ENCODE data around the gene ITGAL.
"Not testable (repeated sequence)": the region's sequence is repeated elsewhere in the genome, so short reads cannot be mapped to it uniquely, and the experiment has no call there.

The ITGAL gene

GRCh38 chr16:30490210-30490609 is 17.7 kb downstream of the ITGAL start:
- no peak for FAIRE-seq
- DNase-seq (ENCODE audit: extremely low spot score, insufficient read length, low read depth), result no peak

GRCh38 chr16:30491229-30491628 is 18.7 kb downstream of the ITGAL start:
- FAIRE-seq, result no peak
- DNase-seq (ENCODE audit: extremely low spot score, insufficient read length, low read depth), result no peak

- no peak for DNase-seq (ENCODE audit: extremely low spot score, insufficient read length, low read depth)
These were observed 19.3 kb downstream of the ITGAL start for GRCh38 chr16:30491744-30492308.

GRCh38 chr16:30493941-30494488 is 21.5 kb downstream of the ITGAL start:
- DNase-seq (ENCODE audit: extremely low spot score, insufficient read length, low read depth) (no peak), FAIRE-seq (no peak)

More at GRCh38 chr16:30491744-30492308, 19.3 kb downstream of the ITGAL start:
- FAIRE-seq, result no peak

DNA sequence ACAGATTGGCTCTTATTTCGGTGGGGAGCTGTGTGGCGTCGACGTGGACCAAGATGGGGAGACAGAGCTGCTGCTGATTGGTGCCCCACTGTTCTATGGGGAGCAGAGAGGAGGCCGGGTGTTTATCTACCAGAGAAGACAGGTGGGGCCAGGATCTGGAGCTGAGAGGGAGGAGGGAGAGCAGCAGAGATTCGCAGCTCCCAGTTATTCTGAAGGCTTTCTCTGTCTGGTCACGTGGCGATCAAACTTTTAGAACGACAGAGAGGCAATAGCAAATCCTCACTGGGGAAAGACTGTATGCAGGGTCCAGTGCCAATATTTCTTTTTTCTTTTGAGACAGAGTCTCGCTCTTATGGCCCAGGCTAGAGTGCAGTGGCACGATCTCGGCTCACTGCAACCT is 22.2 kb downstream of the ITGAL start:
- FAIRE-seq, result no peak
- no peak for DNase-seq (ENCODE audit: extremely low spot score, insufficient read length, low read depth)

DNA sequence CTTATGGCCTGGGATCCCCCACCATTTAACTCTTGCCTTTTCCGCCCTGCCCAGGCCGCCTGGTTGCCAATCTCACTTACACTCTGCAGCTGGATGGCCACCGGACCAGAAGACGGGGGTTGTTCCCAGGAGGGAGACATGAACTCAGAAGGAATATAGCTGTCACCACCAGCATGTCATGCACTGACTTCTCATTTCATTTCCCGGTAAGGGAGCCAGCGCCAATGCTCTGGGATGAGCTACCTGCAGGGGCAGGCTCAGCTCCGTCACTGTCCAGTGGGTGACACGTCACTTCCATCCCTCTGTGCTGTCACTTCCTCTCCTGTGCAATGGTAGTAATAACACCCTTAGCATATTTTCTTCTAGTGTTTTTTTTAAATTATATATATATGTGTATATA is 26.7 kb downstream of the ITGAL start:
- DNase-seq (ENCODE audit: extremely low spot score, insufficient read length, low read depth) (no peak), FAIRE-seq (no peak)

- FAIRE-seq, result no peak
- DNase-seq (ENCODE audit: extremely low spot score, insufficient read length, low read depth), result no peak
These were observed 31.1 kb downstream of the ITGAL start for GRCh38 chr16:30503403-30504296.

DNA sequence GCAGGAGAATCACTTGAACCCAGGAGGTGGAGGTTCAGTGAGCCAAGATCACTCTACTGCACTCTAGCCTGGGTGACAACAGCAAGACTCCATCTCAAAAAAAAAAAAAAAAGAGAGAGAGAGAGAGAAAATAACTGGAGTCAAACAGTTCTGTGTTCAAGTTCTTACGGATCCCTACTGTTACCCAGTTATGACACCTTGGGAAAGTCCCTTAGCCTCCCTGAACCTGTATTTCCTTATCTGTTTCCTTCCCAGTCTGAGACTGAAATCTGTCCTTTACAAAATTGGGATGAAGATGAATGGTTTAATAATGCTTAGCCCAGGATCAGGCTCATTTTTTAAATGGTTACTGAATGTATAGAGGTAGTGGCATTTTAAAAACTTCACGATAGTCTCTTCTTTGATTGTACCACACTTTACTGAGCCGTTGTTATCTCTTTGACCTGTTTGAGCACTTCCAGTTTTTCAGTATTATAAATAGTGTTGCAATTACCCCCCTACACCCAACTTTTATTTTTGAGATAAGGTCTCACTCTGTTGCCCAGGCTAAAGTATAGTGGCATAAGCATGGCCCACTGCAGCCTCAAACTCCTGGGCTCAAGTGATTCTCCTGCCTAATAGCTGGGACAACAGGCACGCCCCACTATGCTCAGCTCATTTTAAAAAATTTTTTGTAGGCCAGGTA is 36.7 kb downstream of the ITGAL start:
- FAIRE-seq (no peak), DNase-seq (ENCODE audit: extremely low spot score, insufficient read length, low read depth) (no peak)

DNA sequence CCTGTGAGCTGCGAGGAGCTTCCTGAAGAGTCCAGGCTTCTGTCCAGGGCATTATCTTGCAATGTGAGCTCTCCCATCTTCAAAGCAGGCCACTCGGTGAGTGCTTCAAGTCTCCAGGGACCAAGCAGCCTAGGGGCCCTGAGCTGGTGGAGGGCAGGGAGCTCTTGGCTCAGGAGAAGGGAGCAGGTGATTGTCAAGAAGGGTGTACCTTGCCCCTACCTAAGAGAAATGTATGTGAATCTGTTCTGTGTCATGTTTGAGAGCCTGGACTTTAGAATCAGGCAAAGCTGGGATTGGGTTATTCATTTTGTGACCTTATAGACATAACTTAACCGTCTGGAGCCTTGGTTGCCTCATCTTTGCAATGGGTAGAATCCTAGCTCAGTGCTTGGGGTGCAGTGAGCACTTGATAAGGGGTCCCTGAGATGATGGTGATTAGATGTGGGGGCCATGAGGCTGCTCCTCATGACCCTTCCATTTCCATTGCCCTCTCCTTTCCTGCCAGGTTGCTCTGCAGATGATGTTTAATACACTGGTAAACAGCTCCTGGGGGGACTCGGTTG is 37.9 kb downstream of the ITGAL start:
- FAIRE-seq, result no peak
- no peak for DNase-seq (ENCODE audit: extremely low spot score, insufficient read length, low read depth)

DNA sequence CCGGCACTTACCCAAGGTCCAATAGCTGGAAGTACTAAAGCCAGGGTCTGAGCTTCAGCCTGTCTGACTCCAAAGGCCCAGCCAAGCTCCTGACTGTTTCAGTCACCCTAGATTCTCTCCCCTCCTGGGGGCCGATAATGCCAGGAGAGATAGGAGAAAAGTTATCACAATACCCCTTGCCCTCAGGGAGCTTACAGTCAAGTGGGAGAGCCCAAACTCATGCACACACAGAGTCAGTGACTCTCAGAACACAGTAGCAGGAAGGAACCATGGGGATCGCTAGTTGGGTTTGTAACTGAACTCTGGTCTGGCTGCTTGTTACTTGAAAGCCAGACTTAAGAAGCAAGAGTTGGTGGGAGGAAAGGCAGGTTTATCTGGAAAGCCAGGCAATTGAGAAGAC is 39.0 kb downstream of the ITGAL start:
- DNase-seq (ENCODE audit: extremely low spot score, insufficient read length, low read depth), result no peak
- no peak for FAIRE-seq

GRCh38 chr16:30515275-30515674 is 42.7 kb downstream of the ITGAL start:
- FAIRE-seq, result no peak
- DNase-seq (ENCODE audit: extremely low spot score, insufficient read length, low read depth), result no peak

DNA sequence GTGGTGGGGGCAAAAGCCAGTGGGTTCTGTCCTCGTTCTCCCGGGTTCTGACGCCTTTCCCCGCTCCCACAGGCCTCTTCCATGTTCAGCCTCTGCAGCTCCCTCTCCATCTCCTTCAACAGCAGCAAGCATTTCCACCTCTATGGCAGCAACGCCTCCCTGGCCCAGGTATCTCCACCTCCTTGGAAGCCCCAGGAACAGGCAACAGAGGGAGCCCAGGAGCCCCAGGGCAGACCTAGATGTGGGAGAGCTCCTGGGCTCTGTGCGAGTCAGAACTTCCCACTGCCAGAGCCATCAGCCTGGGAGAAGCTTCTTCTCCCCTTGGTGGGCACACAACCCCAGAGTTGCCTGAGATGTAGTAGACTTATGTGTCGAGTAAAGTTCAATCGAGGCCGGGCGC is 46.0 kb downstream of the ITGAL start:
- DNase-seq (ENCODE audit: extremely low spot score, insufficient read length, low read depth) (no peak), FAIRE-seq (no peak)

- FAIRE-seq (no peak), DNase-seq (ENCODE audit: extremely low spot score, insufficient read length, low read depth) (no peak)
These were observed 46.8 kb downstream of the ITGAL start for GRCh38 chr16:30519120-30520049.

- FAIRE-seq, result no peak
- DNase-seq (ENCODE audit: extremely low spot score, insufficient read length, low read depth), result no peak
These were observed 48.9 kb downstream of the ITGAL start for GRCh38 chr16:30521476-30521872.

DNA sequence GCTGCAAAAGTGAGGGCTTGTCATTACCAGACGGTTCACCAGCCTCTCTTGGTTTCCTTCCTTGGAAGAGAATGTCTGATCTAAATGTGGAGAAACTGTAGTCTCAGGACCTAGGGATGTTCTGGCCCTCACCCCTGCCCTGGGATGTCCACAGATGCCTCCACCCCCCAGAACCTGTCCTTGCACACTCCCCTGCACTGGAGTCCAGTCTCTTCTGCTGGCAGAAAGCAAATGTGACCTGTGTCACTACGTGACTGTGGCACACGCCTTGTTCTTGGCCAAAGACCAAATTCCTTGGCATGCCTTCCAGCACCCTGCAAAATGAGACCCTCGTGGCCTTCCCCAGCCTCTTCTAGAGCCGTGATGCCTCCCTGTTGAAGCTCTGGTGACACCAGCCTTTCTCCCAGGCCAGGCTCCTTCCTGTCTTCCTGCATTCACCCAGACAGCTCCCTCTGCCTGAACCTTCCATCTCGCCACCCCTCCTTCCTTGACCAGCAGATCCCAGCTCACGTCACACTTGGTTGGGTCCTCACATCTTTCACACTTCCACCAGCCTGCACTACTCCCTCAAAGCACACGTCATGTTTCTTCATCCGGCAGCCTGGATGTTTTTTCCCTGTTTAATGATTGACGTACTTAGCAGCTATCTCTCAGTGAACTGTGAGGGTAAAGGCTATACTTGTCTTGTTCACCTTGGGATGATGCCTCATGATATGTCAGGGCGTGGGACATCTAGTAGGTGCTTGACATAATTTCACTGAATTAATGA is 49.5 kb downstream of the ITGAL start:
- DNase-seq (ENCODE audit: extremely low spot score, insufficient read length, low read depth) (no peak), FAIRE-seq (no peak)

DNA sequence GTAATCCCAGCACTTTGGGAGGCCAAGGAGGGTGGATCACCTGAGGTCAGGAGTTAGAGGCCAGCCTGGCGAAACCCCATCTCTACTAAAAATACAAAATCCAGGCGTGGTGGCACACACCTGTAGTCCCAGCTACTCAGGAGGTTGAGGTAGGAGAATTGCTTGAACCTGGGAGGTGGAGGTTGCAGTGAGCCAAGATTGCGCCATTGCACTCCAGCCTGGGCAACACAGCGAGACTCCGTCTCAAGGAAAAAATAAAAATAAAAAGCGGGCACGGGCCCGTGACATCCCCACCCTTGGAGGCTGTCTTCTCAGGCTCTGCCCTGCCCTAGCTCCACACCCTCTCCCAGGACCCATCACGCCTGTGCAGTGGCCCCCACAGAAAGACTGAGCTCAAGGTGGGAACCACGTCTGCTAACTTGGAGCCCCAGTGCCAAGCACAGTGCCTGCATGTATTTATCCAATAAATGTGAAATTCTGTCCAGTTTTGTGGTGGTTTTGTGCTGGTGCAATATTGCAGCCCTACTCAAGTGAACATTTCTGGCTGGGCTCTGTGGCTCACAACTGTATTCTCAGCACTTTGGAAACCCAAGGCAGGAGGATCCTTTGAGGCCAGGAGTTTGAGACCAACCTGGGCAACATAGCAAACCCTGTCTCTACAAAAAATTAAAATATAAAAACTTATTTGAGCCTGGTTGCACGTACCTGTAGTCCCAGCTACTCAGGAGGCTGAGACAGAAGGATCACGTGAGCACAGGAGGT is 50.3 kb downstream of the ITGAL start:
- FAIRE-seq; DNase-seq (ENCODE audit: extremely low spot score, insufficient read length, low read depth): not testable (repeated sequence)

- FAIRE-seq, result no peak
- DNase-seq (ENCODE audit: extremely low spot score, insufficient read length, low read depth), result no peak
These were observed 51.4 kb downstream of the ITGAL start for GRCh38 chr16:30523768-30524574.
